ENCODE measurements around the gene IDUA.

The IDUA gene

DNA sequence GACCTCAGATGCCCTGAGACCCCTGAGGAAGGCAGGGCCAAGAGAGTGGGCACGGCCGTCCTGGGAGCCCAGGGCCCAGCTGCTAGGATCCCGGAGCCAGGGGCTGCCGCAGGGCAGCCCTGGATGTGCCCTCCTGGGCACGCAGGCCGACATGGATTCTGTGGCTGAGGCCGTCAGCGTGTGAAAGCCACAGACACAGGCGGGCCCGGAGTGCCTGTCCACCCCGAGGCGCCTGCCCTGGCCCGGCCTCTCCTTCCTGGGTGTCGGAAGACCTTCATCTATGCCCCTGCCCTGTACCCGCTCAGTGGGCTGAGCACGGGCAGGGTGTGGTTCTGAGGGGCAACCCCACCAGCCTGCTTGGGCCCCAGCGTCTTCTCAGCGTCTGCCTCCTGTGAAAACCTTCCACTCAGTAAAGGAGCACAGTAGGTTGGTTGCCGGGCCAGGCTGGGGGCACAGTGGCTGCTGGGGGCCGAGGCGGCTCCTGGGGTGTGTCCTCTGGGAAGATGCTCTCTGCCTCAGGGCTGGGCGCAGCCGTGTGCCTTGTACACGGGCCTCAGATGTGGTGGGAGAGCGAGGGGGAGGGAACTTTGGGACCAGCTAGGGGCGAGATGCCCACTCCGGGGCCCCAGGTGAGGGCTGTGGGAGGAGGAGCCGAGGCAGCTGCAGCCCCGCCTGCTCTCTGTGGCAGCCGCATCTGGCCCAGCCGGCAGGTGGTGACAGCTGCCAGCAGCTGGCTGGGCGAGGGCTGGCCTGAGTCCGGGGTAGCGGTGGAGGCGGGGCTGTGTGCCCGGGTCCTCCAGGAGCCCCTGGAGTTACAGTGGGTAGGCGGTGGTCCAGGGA is 45.3 kb downstream of the IDUA start:
- no peak for DNase-seq (ENCODE audit: low spot score)

GRCh38 chr4:1032861-1033260 is 46.0 kb downstream of the IDUA start:
- DNase-seq (ENCODE audit: low spot score) = no peak

DNA sequence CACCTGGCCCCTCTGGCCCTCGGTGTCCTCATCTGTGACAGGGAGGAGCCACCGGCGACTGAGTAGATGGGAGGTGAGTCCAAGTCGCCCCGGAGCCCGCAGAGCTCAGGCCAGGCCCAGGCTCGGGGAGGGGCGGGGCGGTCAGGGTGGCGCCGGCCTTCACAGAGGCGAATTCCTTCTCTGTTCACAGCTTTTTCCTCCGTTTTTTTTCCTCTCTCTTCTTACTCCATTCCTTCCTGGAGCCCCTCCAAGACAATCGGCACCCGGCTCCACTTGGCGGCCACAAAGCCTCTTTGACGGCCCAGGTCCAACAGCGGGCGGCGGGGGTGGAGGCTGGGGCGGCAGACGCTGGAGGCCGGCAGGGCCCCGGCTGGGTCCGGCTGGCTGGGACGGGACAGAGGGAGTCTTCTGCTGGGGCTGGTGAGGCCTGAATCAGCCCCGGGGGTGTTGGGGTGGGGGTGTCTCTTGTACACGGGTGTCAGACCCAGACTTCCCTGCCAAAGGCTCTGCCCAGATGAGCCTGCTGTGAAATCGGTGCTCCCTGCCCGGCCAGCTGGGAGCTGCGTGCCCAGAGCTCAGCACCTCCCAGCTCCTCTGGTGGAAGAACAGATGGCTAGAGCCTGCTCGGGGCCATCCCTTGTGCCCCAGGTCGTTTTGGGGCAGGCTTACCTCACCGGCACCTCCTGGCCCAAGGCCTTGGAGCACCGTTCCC is 47.2 kb downstream of the IDUA start:
- no peak for DNase-seq (ENCODE audit: low spot score)

- DNase-seq (ENCODE audit: low spot score) = no peak
These were observed 48.7 kb downstream of the IDUA start for GRCh38 chr4:1035510-1035909.

GRCh38 chr4:1036095-1036494 is 49.3 kb downstream of the IDUA start:
- no peak for DNase-seq (ENCODE audit: low spot score)

DNA sequence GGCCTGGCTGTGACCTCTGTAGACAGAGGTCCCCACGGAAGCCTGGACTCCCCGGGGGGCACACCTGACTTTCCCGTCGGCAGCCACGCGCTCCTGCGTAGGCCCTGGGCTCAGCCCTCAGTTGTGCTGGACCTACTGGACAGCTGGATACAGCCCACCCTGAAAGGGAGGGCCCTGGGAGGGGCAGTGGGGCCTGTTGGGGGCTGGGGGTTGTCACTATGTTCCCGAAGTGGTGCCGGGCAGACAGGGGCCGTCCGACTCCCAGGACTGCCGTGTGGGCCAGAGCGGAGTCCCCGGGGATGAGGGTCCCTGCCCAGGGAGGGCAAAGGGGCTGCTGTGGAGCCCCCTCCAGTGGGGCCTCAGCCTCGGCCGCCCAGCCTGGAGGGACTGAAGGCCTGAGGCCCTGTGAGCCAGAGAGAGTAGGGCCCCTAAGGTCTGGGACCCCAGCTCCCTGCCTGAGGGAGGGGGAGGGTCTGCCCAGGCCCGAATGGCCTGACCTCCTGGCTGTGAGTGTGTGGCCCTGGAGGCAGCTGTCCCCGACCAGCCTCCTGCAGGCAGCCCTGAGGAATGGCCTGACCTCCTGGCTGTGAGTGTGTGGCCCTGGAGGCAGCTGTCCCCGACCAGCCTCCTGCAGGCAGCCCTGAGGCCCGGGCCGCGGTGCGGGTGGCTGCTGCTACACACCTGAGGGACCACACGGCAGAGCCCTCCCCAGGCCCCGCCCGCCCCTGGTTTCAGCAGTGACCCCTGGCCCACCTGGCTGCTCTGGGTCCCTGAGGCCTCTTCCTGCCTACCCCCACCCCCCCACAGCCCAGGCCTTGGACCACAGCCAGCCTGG is 50.3 kb downstream of the IDUA start:
- no peak for DNase-seq (ENCODE audit: low spot score)

DNA sequence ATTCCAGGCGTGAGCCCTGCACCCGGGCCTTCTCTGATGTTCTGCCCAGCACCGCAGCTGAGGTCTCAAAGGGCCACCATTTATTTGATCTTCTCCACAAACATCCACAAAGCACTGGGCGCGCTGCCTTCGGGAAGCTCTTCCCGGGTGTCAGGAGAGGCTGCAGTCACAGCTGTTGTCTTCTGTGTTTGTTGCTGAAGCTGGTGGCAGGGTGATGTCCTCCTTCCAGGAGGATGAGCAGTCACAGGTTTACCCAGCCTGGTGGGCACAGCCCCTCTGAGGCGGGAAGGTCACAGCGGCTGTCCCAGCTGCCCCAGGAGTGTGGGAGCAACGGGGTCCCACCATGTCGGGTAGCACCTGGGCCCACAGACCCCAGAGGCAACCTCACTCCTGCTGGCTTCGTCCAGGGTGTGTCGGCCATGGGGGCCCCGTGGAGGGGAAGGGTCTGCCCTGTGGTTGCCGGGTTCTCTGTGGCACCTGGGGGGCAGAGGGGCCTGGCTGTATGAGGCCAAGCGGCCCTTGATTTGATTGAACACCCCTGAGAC is 52.2 kb downstream of the IDUA start:
- DNase-seq (ENCODE audit: low spot score) = no peak

- peak; percentile 54 for DNase-seq (ENCODE audit: low spot score)
These were observed 52.9 kb downstream of the IDUA start for GRCh38 chr4:1039493-1040343.

DNA sequence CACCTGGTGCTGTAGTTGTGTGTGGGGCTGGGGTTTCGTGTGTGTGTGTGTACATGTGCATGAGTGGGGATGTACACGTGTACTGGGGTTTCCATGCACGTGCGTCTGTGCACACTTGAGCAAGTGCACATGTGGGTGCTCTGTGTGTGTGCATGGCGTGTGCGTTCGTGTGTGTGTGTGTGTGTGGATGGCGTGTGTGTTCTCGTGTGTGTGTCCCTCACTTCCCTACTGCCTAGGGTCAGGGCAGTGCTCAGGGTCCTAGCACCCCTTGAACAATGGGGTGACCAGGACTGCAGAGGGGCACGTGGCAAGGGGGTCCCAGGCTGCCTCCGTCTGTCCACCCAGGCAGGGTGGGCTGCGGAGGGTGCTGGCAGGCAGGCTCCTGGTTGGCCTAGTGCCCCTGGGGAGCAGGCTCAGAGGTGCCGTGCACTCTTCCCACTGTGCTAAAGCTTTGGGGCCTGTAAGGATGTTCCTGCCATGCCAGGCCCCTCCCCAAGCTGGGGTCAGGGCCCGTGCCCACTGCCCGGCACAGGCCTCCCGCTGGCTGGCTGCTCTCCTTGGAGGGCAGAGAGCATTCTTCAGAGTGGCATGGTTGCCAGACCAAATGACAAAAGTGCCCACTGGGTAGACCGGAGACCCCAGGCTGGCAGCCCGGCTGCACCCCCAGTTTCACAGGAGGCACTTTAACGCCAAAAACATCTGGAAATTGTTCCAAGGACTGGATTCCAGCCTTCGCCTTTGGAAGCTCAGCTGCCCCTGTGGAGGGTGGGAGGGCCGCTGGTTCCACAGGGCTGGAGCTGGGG is 53.7 kb downstream of the IDUA start:
- DNase-seq (ENCODE audit: low spot score) = no peak

- peak; percentile 81 for DNase-seq (ENCODE audit: low spot score)
These were observed 54.5 kb downstream of the IDUA start for GRCh38 chr4:1041147-1041935.

DNA sequence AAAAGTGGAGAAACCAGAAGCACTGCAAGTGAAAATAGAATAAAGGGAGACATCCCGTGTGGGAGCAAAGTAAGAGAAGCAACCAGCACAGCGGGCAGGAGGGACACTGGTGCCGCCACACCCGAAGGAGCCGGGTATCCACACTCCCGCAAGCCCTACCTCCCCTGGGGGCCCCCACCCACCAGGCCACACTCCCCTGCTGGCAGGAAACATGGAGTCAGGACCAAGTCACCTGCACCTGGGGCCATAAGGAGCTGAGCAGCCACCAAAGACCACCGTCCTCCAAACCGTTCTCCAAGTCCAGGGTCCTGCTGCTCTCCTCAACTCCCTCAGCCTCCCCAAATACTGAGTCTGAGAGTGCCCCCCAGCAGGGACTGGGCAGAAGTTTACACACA is 55.1 kb downstream of the IDUA start:
- DNase-seq (ENCODE audit: low spot score) = no peak

GRCh38 chr4:1042352-1043055 is 55.7 kb downstream of the IDUA start:
- DNase-seq (ENCODE audit: low spot score) = no peak

GRCh38 chr4:1043162-1043561 is 56.3 kb downstream of the IDUA start:
- no peak for DNase-seq (ENCODE audit: low spot score)

DNA sequence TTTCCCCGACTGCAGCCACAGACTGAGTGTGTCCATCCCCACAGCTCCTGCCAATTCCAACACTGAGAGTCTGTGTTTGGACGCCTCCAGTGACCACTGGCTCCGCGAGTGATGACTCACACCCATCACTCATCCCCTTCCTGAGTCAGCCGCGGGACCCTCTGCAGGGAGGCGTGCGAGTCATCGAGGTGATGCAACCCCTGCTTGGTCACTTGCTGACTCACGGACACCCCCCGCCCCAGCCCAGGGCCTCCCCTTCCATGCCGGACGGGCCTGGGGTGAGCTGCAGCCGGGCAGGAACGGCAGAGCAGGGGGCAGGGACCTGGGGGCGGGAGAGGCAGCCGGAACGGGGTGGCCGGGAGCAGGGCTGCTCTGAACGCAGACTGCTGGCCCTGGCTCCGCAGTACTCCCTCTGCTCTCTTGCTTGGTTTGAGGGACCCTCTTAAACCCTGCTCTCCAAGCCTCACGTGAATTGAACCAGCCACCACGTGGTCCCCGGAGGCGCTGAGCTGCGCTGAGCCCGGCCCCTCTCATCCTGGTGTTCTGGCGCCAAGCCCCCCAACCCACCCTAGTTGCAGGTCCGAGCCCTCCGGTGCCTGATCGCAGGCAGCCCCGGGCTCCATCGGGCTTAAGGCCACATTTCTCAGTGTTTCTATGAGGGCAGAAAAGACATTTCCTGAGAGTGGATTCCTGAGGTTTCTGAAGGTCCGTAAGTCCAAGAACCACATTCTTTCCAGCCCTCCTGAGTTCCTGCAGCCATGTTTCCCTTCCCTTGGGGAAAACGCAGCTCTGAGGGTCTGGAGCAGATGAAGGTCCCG is 57.0 kb downstream of the IDUA start:
- DNase-seq (ENCODE audit: low spot score) = peak; percentile 99

- DNase-seq (ENCODE audit: low spot score) = no peak
These were observed 57.8 kb downstream of the IDUA start for GRCh38 chr4:1044469-1045192.

DNA sequence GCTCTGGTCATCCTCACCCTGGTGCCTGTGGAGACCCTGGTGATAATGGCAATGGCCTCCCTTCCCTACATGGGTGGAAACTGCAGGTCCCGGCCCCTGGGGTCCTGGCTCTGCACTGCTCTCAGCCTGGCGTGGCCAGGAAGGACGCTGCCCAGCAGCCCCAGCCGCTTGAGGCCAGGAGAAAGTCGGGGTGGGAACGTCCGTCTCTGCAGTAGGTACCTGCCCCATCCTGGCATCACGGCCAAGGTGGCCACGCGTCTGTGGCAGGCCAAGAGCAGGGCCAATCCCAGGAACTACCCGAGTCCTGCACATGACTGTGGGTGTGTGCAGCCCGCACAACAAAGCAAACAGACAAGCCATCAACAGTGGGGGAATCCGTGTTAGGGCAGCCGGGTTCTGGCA is 58.4 kb downstream of the IDUA start:
- no peak for DNase-seq (ENCODE audit: low spot score)

GRCh38 chr4:1045595-1046201 is 58.9 kb downstream of the IDUA start:
- DNase-seq (ENCODE audit: low spot score) = no peak
